Keratinocyte (primary cell): ENCODE results near the gene HOXA7. TPM values are rescaled to one million over a fixed set of nuclear protein-coding genes. Genes with fewer than 3 reads are reported as not detected.

Experiments used
- DNase-seq: peaks from one replicate; pipeline ENCODE4 v3.0.0-alpha.2; 2011; ENCODE audit warnings: low read depth, missing footprints, low spot score
- FAIRE-seq: peaks from 2 replicates; lab custom pipeline; 2011; peaks lifted over from hg19 to GRCh38; lab: Jason Lieb, UNC
- H2AFZ ChIP-seq: 2 replicates; pipeline ENCODE4 v1.6.0; 2012; ENCODE audit warnings: low read length, control low read depth, inconsistent platforms; ENCODE audit not compliant: control insufficient read depth
- H3K27ac ChIP-seq: 2 replicates; pipeline ENCODE4 v1.5.1; 2011; ENCODE audit warnings: low read length; ENCODE audit not compliant: control insufficient read depth, insufficient read depth
- H3K27me3 ChIP-seq: 3 replicates; pipeline ENCODE4 v1.6.0; 2011; ENCODE audit warnings: low read length; ENCODE audit not compliant: control insufficient read depth, insufficient read depth; ENCODE audit errors: extremely low read depth
- H3K36me3 ChIP-seq, 2 experiments: 2 replicates in 1 of 2; 3 replicates in 1 of 2; pipeline ENCODE4 v1.5.1; 2011; ENCODE audit warnings: low read length in 2 of 2, mild to moderate bottlenecking in 1 of 2; ENCODE audit not compliant: control insufficient read depth in 2 of 2, insufficient read depth in 2 of 2; ENCODE audit errors: extremely low read depth in 1 of 2
- H3K4me1 ChIP-seq: 3 replicates; pipeline ENCODE4 v1.5.1; 2011; ENCODE audit warnings: low read length; ENCODE audit not compliant: control insufficient read depth, insufficient read depth; ENCODE audit errors: extremely low read depth
- H3K4me2 ChIP-seq: 3 replicates; pipeline ENCODE4 v1.6.0; 2011; ENCODE audit warnings: low read depth, low read length; ENCODE audit not compliant: control insufficient read depth, insufficient read depth; ENCODE audit errors: extremely low read depth
- H3K4me3 ChIP-seq, 3 experiments: fragments of 200-600 bp in 1 of 3; sonication (generic) in 1 of 3; 2 replicates in 2 of 3; 3 replicates in 1 of 3; pipeline ENCODE4 v1.5.1; 2011 to 2016; ENCODE audit warnings: low read length in 3 of 3, mild to moderate bottlenecking in 3 of 3, control low read depth in 2 of 3, inconsistent platforms in 1 of 3, low read depth in 1 of 3, mixed read lengths in 1 of 3, mixed run types in 1 of 3, moderate library complexity in 1 of 3; ENCODE audit not compliant: control insufficient read depth in 2 of 3, insufficient read depth in 2 of 3; ENCODE audit errors: extremely low read depth in 1 of 3
- H3K79me2 ChIP-seq: 2 replicates; pipeline ENCODE4 v1.6.0; 2012; ENCODE audit warnings: low read length; ENCODE audit not compliant: control insufficient read depth, insufficient read depth
- H3K9ac ChIP-seq: 3 replicates; pipeline ENCODE4 v1.6.0; 2011; ENCODE audit warnings: low read length; ENCODE audit not compliant: control insufficient read depth, insufficient read depth; ENCODE audit errors: extremely low read depth
- H3K9me1 ChIP-seq: 3 replicates; pipeline ENCODE4 v1.6.0; 2011; ENCODE audit warnings: low read length; ENCODE audit not compliant: control insufficient read depth, insufficient read depth; ENCODE audit errors: extremely low read depth
- H3K9me3 ChIP-seq: 2 replicates; pipeline ENCODE4 v1.5.1; 2012; ENCODE audit warnings: low read depth, low read length; ENCODE audit not compliant: control insufficient read depth
- H4K20me1 ChIP-seq: 3 replicates; pipeline ENCODE4 v1.6.0; 2011; ENCODE audit warnings: low read length; ENCODE audit not compliant: control insufficient read depth, insufficient read depth; ENCODE audit errors: extremely low read depth
- CTCF ChIP-seq, 3 experiments: IDR thresholded peaks in 1 of 3; conservative IDR thresholded peaks in 1 of 3; optimal IDR thresholded peaks in 1 of 3; 2 replicates in 2 of 3; 3 replicates in 1 of 3; pipeline versions ENCODE3 to v1.5.1; 2011; ENCODE audit warnings: low read length in 3 of 3, mild to moderate bottlenecking in 3 of 3, moderate library complexity in 2 of 3, control low read depth in 1 of 3, inconsistent platforms in 1 of 3; ENCODE audit not compliant: insufficient read depth in 2 of 3; ENCODE audit errors: extremely low read depth in 1 of 3
- EZH2 ChIP-seq: IDR thresholded peaks from one replicate; pipeline ENCODE4 v1.6.1; 2012; ENCODE audit warnings: inconsistent platforms, mild to moderate bottlenecking, low read length, moderate library complexity
- dilution Hi-C: fragments of 300-500 bp; cut with MboI; formaldehyde crosslinking; loops from one replicate; pipeline ENCODE4 v1.7.0; 2020; ENCODE audit warnings: low sequenced_read_pairs; ENCODE audit not compliant: extremely low pct_ligation_motif_present
- polyA plus RNA-seq, 5 experiments: library from polyadenylated mRNA; depleted of rRNA in 3 of 5; stranded (reverse) in 3 of 5; stranded (forward) in 1 of 5; unstranded in 1 of 5; fragments of >200 nt; gene quantifications; 1 replicate in 1 of 5; 2 replicates in 3 of 5; 3 replicates in 1 of 5; pipeline versions ENCODE4 v1.2.1 to v1.2.3, GENCODE V29; 2011 to 2012; ENCODE audit warnings: missing spikeins in 2 of 5, low read depth in 1 of 5, low replicate concordance in 1 of 5

HOXA7 gene
- polyA plus RNA-seq, 1 donor (not counting 4 experiments of a cell fraction or from before 2014, with no cell fraction given): 8.1 TPM

DNA sequence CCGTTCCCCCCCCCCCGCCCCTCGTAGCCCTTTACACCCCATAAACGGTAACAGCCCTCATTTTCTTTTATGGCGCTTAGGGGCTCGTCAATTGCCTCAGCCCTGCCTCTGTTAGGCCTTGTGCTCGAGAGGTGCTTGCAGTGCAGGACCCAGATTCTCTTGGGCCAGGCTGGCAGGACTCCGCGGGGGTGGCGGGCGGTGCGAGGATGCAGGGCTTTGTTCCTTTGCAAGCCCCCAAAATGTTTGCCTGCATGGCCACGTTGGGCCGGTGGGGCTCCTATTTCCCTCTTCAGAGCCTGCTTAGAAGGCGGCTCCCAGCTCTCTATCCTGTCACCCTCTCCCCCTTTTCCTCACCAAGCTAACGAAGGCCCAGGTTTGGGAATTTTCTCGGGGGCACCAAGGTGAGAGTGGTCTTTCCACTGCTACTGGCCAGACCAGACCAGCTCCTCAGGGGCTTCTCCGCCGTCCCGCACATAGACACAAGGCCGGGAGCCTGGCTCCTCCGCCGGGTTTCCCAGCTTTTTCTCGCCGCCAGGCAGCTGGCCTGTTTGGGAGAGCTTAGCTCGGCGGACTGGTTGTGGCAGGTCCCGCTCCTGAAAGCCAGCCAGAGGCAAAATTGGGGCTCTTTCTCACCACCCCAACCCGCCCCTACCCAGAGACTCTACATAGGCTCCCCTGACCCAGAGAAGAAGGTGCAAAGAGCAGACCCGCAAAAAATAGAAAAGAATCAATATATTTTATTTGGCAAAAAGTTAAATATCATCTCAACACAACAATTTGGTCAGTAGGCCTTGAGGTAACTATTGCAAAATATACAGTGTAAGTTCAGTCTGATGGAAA, 5.5 kb upstream of the HOXA7 start:
- H3K4me3 ChIP-seq: peak overlapping the region; percentile 78 to 94 (median 84)
- DNase-seq (no peak), FAIRE-seq (no peak)
- H3K4me2 ChIP-seq: peak overlapping the region; percentile 98
- no peaks in the 10 kb centered on the region for H3K9me3 ChIP-seq
- H3K79me2 ChIP-seq: peaks cover 61% of the 10 kb centered on the region
- H3K36me3 ChIP-seq: peaks cover 4 to 10% of the 10 kb centered on the region in 2 experiments
- dilution Hi-C loops: no loop called here
- H3K4me1 ChIP-seq: peaks cover 41% of the 10 kb centered on the region
- peak overlapping the region; percentile 73 for H3K27ac ChIP-seq
- H2AFZ ChIP-seq: peak overlapping the region; percentile 26
- H3K9ac ChIP-seq: peak overlapping the region; percentile 83
- H3K9me1 ChIP-seq: no peaks in the 10 kb centered on the region
- TF ChIP-seq CTCF (optimal IDR thresholded peaks at IDR 0.05 in 1 of 3, IDR thresholded peaks at IDR 0.05 in 1 of 3, conservative IDR thresholded peaks at IDR 0.05 in 1 of 3; ENCODE audit: extremely low read depth in 1 of 3, insufficient read depth in 2 of 3, low read length in 3 of 3) (no peak), EZH2 (no peak)
- no peaks in the 10 kb centered on the region for H4K20me1 ChIP-seq
- H3K27me3 ChIP-seq: no peaks in the 10 kb centered on the region

DNA sequence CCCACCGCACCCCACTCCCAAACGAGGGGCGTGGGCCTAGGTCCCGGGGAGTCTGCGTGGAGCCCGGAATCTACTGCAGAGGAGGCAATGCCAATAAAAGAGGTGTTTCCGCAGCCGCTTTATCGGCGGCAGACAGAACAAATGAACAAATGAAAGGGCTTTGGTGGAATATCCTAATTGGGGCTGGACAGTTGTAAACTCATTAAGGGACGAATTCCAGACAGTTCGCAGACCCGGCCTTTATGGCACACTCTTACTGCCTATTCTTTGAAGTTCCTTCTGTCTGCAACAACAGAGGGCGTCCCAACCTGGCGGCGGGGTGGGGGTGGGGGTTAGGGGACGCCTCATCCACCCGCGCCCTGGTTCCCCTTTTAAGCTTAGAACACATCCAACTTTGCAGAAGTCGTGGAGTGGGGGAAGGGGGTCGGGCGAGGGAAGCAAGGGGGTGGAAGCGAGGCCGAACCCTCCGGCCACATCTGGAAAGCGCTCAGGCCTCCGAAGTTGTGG, 4.8 kb upstream of the HOXA7 start:
- FAIRE-seq (no peak), DNase-seq (no peak)
- H3K9me1 ChIP-seq: no peaks in the 10 kb centered on the region
- no peaks in the 10 kb centered on the region for H4K20me1 ChIP-seq
- peak overlapping the region; percentile 67 for H2AFZ ChIP-seq
- no peaks in the 10 kb centered on the region for H3K27me3 ChIP-seq
- peak overlapping the region; percentile 90 for H3K9ac ChIP-seq
- peaks cover 56% of the 10 kb centered on the region for H3K79me2 ChIP-seq
- peaks cover 4 to 10% of the 10 kb centered on the region in 2 experiments for H3K36me3 ChIP-seq
- no peaks in the 10 kb centered on the region for H3K9me3 ChIP-seq
- peak in 1 of 3 experiments; percentile 3 for TF ChIP-seq CTCF (optimal IDR thresholded peaks at IDR 0.05 in 1 of 3, IDR thresholded peaks at IDR 0.05 in 1 of 3, conservative IDR thresholded peaks at IDR 0.05 in 1 of 3; ENCODE audit: extremely low read depth in 1 of 3, insufficient read depth in 2 of 3, low read length in 3 of 3)
- TF ChIP-seq EZH2: no peak
- dilution Hi-C loops: no loop called here
- peak overlapping the region; percentile 87 for H3K27ac ChIP-seq
- H3K4me1 ChIP-seq: peaks cover 42% of the 10 kb centered on the region
- peak overlapping the region; percentile 98 for H3K4me2 ChIP-seq
- peak overlapping the region; percentile 78 to 94 (median 80) for H3K4me3 ChIP-seq
